NOMO-1 (cell line): ENCODE data around the gene PPP1R11.

Experiments
- DNase-seq, 2 experiments: peaks; one replicate each; lab custom pipeline; 2025; ENCODE audit not compliant: unreplicated experiment in 2 of 2; lab: John Stamatoyannopoulos, UW

PPP1R11 gene

DNA sequence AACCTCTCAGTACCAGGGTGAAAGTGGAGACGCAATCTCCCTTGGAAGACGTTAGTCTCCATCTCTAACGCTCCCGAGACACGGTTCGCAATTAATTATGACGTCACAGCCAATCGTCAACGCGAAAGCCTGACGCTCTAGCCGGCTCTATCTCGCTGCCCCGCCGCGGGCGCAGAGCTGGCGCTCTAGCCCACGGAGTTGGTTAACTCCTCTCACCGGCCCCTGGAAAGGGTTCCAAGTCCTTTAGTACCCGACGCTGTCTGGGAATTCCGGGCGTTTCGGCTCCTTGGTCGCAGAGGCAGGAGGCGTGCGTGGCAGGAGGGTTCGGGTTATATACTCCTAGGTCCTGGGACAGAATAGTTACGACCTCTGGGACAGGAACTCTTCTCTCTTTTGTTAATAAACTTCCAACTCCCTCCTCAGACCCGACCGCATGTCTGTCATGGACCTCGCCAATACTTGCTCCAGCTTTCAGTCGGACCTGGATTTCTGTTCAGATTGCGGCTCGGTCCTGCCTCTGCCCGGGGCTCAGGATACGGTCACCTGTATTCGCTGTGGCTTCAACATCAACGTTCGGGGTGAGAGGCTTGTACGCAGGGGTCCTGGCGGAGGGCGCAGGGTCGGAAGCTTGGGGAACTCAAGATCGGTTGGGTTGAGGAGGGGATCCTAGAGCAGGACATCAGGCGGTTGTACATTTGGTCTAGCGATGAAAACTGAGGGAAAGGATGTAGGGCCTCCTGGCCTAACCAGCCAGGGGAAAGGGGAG is 5.7 kb upstream of the PPP1R11 start, which contains the start of gene POLR1H:
Gene POLR1H (plus strand): TSS at position 174 of the 766 bp plus-strand sequence. CDS start 260 bp downstream, at position 434.
- DNase-seq, result peak; percentile 92 to 94

DNA sequence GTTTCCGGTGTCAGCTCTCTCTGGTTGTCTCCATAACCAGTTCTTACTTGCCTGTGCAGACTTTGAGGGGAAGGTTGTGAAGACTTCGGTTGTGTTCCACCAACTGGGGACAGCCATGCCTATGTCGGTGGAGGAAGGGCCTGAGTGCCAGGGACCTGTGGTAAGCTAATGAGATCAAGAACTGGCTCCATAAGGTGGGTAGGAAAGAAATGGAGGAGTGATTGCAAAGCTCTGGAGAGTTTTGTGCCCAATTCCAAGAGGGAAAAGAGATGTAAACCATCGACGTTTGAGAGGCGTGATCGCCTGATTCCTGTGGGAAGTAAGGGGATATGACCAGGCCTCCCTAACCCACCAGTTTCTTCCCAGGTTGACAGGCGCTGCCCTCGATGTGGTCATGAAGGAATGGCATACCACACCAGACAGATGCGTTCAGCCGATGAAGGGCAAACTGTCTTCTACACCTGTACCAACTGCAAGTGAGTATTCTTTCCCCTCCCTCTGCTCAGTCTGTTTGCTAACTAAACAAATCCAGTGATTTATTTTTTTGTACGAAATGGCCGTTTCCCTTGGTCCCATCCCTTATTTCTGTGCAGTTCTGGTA is 5.0 kb upstream of the PPP1R11 start:
- no peak for DNase-seq

DNA sequence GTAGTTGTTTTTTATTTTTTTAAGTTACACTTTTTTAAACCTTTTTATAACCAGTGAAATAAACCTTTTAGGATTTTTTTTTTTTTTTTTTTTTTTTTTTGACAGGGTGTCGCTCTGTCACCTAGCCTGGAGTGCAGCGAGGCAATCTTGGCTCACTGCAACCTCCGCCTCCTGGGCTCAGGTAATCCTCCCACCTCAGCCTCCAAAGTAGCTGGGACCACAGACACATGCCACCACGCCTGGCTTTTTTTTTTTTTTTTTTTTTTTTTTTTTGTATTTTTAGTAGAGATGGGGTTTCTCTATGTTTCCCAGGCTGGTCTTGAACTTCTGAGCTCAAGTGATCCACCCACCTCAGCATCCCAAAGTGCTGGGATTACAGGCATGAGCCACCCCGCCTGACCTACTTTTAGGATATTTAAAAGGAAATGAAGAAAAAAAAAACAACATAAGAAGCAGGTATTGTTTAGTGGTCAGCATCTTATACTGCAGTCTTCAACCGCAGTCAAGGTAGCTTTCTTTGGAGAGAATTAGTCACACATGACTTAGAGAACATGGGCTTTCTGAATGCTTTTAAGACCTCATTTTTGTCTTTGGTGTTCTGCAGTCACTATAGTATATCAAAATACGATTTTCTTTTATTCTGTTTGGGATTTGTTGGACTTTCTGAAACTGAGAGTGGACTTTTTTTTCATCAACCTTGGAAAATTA is 4.4 kb upstream of the PPP1R11 start:
- DNase-seq, result no peak

DNA sequence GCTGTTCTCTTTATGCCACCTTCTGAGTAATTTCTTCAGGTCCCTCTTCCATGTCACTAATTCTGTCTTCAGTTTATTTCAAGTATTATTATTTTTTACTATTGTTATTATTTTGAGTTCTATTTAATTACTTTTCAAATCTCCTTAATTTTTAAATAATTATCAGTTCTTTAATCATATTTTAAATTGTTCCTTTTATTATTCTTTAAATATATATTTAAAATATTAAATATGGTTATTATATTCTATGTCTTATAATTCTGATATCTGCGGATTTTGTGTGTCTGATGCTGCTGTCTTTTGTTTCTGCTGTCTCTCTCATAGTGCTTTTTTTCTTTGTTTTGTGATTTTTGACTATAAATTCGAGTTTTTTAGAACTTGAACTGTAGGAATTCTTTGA is 3.7 kb upstream of the PPP1R11 start:
- DNase-seq, result no peak

DNA sequence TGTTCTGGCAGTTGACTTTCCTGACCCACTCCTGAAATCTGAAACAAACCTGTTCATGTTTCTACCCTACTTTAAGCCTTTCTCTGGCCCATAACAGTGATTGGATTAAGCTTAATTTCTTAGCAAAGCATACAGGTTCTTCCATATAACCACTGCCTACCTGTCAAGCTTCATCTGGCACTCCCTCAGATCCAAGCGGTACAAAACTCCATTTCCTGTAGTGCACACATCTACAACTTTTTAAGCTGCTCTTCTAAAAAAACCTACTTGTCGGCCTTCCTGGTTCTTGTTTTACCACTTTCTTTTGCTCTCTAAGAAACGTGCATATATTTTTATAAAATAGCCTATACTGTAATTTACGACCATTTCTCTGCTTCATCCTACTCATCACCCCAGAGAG is 916 bp upstream of the PPP1R11 start:
- no peak for DNase-seq

DNA sequence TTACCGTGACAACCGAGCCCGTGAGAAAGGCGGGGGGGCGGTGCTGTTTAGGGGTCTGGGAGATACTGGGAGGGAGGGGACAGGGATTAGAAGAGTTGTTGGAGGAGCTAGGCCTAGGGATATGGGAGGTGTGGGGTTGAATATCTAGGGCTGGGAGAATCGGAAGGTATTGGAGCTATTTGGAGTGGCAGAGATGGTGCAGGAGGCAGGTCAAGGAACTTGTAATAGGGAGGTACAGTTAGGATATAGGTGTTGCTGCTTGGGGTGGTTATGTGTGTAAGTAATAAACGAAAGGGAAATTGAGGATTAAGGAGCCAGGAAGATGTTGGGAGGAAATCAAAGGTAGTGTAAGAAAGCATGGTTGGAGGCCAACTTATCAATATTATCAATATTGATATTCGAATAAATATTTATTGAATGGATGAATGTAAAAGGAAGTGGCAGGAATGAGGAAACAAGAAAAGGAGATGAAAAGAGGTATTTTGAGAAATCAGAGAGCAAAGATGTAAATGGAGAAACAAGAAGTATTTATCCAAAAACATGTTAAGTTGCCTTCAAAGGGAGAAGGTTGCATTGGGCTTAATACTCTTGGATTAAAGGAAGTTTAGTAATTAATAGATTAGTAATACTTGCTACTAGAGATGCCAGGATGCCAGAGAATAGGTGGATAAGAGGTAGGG is 602 bp downstream of the PPP1R11 start:
- no peak for DNase-seq

DNA sequence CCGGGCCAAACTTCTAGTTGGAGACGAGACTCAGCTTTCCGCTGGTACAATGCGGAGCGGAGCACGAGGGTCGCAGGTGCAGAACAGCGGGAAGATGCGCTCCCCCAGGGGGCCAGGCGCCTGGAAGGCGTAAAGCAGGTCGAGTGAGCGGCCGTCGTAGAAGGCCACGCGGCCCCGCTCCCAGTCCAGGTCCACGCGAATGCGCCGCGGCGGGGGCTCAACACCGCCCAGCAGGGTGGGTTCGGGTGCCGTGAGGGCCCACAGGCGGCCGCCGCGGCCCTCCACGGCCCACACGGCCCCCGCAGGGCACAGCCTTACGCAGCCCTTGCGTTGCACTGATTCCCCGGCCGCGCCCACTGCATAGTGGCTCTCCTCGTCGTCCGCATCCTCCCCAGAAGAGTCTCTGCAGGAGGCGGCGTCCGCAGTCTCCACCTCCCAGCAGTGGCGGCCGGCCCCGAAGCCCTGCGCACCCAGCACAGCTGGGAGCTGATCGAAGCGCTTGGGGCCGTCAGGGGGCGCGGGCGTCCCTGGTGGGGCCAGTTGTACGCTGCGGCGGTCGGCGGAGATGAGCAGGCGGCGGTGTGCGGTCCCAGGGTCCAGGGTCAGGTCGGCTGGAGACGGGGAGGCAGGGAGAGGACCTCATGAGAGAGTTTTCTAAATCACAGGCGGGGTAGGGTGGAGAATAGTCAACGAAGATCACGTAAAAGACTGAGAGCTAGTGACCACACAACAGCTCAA is 4.3 kb downstream of the PPP1R11 start:
- DNase-seq, result no peak

DNA sequence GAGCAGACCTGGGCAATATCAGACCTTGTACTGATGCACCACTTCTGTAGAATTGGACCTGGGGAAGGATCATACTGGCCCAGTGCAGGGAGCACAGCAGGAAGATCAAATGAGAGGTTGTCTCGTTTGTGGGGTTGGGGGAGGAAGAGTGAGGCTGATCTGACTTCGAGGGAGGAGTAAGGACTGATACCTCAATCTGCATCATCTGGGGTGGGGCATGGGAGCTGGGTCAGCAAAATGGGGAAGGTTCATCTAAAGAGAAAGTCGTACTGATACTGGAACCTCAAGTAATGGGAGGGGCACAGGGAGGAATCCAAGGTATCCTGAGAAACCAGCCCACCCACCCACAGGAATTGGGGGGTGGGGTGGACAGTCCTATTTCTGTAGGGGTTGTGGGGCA is 4.9 kb downstream of the PPP1R11 start:
- no peak for DNase-seq

DNA sequence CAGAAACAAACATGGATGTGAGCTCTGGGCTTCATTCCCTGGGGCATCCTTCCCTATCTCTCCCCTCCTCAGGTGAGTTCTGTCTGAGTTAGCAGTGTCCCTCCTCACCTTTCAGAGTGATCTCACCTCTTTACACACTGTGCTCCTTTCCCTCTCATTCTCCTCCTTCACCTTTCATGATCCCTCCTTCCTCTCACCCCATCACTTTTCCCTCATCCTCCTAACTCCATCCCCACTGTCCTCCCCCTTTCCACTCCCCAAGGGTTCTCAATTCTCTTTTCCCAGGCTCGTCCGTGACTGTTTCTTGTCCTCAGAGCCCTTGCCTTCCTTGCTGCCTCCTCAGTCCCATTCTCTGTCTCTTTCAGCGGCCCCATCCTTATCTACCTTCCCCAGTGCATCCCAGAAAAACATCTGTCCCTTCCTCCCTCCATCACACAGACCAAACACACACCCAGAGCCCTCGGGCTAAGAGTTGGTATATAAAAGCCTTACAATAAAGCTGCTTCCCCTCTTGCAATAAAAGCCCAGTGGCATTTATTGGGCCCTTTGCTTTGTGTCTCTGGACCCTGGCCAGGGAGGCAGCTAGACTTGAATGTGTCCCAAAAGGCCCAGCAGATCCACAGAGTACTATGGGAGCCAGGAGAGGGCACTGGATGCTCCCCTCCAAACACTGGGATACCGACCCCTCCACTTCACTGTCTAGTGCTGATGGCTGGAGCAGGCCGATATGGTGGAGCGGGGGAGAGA is 6.7 kb downstream of the PPP1R11 start:
- DNase-seq, result no peak

DNA sequence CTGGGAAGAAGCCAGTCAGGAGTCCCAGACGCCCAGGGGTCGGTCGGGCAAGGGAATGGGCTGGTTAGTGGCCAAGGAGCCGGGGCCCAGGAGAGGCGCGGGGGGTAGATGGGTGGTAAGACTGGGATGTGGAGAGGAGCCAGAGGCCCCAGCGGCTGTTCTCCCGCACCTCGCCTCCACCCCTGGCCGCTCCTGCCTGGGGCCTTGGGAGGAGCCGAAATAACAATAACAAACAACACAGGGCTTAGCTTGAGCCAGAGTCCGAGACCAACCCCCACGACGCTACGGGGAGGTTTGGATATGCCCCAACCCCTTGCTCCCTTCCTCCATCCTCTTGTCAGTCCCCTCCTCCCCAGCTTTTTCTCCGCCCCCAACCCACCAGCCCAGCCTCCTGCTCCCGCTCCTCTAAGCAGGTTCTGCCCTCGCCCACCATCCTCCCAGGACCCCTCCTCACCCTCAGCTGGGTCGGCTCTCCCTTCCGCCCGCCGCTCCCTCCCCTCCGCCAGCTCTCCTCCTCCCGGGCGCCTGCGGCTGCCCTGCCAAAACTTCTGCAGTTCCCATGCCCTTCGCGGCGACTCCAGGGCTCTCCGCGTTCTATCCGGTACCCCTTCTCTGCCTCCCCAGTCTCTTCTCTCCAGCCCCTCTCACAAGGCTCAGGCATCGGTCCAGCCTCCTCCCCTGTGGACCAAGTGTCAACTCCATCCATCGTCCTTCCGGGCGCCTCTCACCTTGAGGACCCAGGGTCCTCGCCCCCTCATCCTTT is 7.5 kb downstream of the PPP1R11 start:
- DNase-seq, result no peak

DNA sequence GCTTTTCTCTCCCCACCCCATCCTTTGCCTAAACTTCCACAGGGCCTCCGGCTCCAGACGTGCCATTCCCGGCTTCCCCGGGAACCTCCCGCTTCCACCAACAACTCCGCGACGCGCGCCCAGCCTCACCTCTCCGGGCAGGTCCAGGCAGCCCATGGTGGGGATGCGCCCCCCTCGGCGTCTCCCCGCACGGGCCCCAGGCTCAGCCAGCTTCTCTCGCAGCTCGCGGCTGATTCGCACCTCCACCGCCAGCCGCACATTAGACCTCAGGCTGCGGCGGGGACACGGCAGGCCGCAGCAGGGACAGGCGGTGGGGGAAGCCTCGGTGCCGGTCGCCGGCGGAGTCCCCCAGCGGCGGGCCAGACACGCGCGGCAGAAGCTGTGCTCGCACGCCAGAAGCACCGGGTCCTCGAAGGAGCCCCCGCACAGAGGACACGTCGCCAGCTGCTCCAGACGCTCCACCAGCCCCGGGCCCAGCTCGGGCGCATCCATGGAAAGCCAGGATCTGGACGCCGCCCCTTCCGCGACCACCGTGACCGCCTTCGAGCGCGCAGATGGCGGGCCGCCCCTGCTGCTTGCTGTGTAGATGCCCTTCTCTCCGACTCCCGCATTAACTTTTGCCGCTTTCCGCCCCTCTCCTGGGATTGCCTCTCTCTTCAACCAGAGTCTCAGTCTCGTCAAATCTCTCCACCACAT is 8.2 kb downstream of the PPP1R11 start, which contains the start of gene RNF39:
Gene RNF39 (minus strand): TSS at position 676 of the 696 bp plus-strand sequence. CDS start 184 bp downstream, at position 492.
- DNase-seq, result no peak

DNA sequence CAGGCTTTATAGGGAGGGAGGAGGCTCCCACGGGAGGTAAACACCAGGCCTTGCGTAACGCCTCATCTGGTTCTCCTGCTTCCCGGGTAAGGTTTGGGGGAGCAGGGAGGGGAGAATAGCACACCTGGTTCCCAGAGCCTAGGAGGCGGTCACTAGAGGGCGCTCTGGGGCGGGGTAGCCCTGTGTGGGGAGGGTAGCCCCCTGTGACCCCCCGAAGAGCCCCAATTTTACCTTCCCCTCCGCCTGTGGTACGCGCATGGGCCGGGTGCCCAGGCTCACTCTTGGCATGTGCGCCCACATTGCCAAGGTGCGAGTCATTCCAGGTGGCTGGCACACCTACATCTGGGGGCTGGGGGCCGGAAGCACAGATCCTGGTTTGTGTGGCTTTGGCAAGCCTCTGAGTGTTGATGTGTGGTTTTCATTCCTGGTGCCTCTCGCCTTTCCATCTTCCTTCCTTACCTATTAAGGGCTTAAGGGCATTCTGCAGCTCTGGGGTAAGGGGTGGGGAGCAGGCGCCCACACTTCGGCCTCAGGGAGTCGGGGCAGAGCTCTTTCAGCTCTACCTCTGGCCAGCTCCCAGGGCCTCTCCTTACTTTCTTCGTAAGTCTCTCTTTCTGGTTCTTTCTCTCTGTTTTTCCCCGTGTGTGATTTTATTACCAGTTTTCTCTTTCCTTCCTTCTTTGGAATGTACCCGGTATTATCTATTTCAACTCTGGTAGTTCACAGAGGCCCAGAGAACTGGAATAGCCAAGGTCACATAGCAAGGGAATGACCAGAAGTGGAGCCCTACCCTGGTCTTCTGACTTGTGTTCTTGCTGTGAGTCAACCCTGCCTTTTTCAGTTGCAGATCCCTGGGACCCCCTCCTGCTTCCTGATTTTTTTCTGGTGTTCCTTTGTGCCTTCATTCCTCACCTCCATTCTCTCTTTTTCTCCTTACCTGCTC is 9.1 kb downstream of the PPP1R11 start:
- DNase-seq, result no peak

DNA sequence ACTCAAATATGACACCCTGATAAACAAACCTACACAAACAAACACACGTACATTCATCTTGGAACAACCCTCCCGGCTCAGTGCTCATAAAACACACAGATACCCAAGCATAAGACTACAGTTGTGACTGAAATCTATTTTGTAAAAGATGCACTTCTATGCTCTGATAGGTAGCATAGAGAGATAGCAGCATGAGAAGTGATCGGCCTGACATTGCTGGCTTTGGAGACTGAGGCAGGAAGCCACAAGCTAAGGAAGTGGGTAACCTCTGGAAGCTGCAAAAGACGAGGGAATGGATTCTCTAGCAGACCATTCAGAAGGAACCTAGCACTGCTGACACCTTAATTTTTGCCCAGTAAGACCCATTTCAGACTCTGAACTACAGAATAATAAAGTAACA is 10.2 kb downstream of the PPP1R11 start:
- DNase-seq, result no peak

DNA sequence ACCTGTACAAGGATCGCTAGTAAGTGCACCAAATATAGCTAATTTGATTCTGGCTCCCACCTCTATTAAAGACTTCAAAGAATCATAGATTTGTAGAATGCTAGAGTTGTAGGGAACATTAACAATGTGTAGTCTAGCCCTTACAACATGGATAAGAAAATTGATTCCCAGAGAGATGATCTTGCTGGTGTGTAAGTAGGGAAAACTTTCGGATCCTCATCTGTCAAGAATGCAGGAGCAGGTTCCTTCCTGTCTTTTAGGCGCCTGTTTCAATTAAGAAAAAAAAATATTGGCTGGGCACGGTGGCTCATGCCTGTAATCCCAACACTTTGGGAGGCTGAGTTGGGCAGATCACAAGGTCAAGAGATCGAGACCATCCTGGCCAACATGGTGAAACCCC is 20.9 kb downstream of the PPP1R11 start:
- no peak for DNase-seq

DNA sequence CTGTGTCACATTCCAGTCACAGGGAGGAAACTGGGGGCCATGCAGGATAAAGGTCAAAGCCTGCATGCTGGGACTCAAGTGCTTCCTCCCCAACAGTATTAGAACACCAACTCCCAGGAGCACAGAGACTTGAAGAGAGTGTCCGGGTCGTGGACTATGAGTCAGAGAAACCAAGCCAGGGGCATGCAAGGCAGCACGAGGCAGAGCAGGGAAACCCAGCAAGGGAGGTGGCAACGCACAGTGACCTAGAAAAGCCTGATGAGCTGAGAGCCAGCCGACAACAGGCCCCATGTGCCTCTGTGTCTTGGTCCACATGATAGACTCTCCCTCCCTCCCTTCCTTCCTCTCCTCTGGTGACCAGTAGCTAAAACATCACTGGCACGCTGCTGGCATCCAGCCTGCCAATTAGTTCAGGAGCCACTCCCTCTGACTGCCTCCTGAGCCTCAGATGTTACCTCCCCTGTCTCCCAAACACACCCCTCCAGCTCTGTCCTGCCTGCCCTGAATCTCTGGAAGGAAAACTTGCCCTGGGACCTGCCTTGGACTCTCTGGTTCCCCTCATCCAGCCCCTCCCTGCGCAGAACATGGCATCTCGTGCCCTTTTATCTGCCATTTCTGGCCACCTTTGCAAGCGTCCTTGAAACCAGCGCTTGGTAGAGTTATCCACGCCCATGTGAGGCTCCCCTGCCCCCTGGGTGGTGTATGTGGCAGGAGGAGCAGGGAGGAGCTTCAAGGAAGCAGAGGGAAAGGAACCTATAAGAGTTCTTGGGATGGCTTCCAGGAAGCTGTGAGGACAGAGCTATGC is 24.8 kb downstream of the PPP1R11 start:
- DNase-seq, result no peak

DNA sequence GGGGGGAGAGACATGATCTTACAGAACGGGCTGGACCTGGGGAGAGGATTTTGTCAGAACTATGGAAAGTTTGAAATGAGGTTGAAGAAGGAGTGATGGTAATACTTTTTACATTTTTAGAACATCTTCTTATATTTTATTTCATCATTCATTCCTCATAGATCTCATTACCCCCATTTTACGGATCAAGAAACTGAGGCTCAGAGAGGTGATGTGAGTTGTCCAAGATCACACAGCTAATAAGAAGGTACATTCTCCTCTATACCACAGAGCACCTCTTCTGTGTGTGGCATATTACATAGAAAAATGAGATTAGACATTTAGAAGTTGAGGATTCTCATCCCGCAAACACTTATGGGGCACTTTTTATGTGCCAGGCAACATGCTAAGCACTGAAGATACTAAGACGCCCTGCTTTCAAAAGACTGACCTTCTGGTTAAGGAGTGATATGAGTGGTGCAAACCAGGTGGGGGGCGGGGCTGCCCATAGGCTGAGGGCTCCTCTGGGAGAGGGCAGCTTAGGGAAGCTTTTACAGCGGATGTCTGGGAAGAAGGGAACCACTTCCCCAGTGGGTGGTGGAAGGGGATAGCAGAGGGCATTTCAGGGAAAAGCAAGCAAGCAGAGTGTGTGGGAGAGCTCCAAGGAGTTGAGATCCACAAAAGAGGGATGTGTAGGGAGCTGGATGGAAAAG is 26.0 kb downstream of the PPP1R11 start:
- DNase-seq, result no peak
